ENCODE data around the gene SLC24A4. TPM values are rescaled to one million over a fixed set of nuclear protein-coding genes. Genes with fewer than 3 reads are reported as not detected.

Gene SLC24A4
- total and polyA plus RNA-seq, 2 experiments from 2014 or later: 0.46 to 0.50 TPM

GRCh38 chr14:92404018-92404417 is 81.1 kb downstream of the SLC24A4 start:
- H3K27ac ChIP-seq: peak overlapping the region; percentile 46
- WGBS (ENCODE audit: low lambda C conversion rate, missing lambda C conversion rate): 79% methylated on average over 4 of the region's 4 CpGs
- no peak for DNase-seq (ENCODE audit: low spot score)
- H3K36me3 ChIP-seq (replicated peaks; ENCODE audit: insufficient read depth, low read depth): no peaks in the 10 kb centered on the region
- no peak overlapping the region for H3K4me2 ChIP-seq
- peaks cover 3% of the 10 kb centered on the region for H3K27me3 ChIP-seq
- no peak overlapping the region for H2AFZ ChIP-seq
- H3K9me3 ChIP-seq (ENCODE audit: low read depth): no peaks in the 10 kb centered on the region
- H3K9me2 ChIP-seq (replicated peaks; ENCODE audit: insufficient read depth): no peaks in the 10 kb centered on the region
- no peaks in the 10 kb centered on the region for H4K20me1 ChIP-seq (ENCODE audit: insufficient read depth, poor library complexity, severe bottlenecking)
- no peaks in the 10 kb centered on the region for H3K4me1 ChIP-seq (ENCODE audit: insufficient read depth)
- TF ChIP-seq CTCF (IDR thresholded peaks at IDR 0.05; ENCODE audit: poor library complexity) (no peak), EZH2phosphoT487 (IDR thresholded peaks at IDR 0.05; ENCODE audit: low read depth, severe bottlenecking, unreplicated experiment) (no peak), EZH2 (IDR thresholded peaks at IDR 0.05; ENCODE audit: borderline replicate concordance) (no peak)
- no peak overlapping the region for H3K4me3 ChIP-seq
- no peaks in the 10 kb centered on the region for H3K79me2 ChIP-seq

- TF ChIP-seq EZH2 (IDR thresholded peaks at IDR 0.05; ENCODE audit: borderline replicate concordance) (no peak), EZH2phosphoT487 (IDR thresholded peaks at IDR 0.05; ENCODE audit: low read depth, severe bottlenecking, unreplicated experiment) (no peak), CTCF (IDR thresholded peaks at IDR 0.05; ENCODE audit: poor library complexity) (no peak)
- Histone ChIP-seq H3K36me3 (replicated peaks; ENCODE audit: insufficient read depth, low read depth) (no peaks in the 10 kb centered on the region), H2AFZ (no peak overlapping the region), H3K4me1 (ENCODE audit: insufficient read depth) (no peaks in the 10 kb centered on the region), H3K27me3 (peaks cover 2% of the 10 kb centered on the region), H3K9me3 (ENCODE audit: low read depth) (no peaks in the 10 kb centered on the region), H3K79me2 (no peaks in the 10 kb centered on the region), H4K20me1 (ENCODE audit: insufficient read depth, poor library complexity, severe bottlenecking) (no peaks in the 10 kb centered on the region), H3K9me2 (replicated peaks; ENCODE audit: insufficient read depth) (no peaks in the 10 kb centered on the region), H3K4me3 (no peak overlapping the region), H3K27ac (peak overlapping the region; percentile 46), H3K4me2 (no peak overlapping the region)
- 67% methylated on average over 1 of the region's 1 CpG for WGBS (ENCODE audit: low lambda C conversion rate, missing lambda C conversion rate)
- DNase-seq (ENCODE audit: low spot score): no peak
Measured at GRCh38 chr14:92404421-92404820, 81.5 kb downstream of the SLC24A4 start.

GRCh38 chr14:92404938-92405337 is 82.0 kb downstream of the SLC24A4 start:
- Histone ChIP-seq H3K27ac (no peak overlapping the region), H3K4me3 (no peak overlapping the region), H2AFZ (no peak overlapping the region), H3K4me2 (no peak overlapping the region), H3K36me3 (replicated peaks; ENCODE audit: insufficient read depth, low read depth) (no peaks in the 10 kb centered on the region), H3K79me2 (no peaks in the 10 kb centered on the region), H3K4me1 (ENCODE audit: insufficient read depth) (no peaks in the 10 kb centered on the region), H4K20me1 (ENCODE audit: insufficient read depth, poor library complexity, severe bottlenecking) (no peaks in the 10 kb centered on the region), H3K27me3 (no peaks in the 10 kb centered on the region), H3K9me3 (ENCODE audit: low read depth) (no peaks in the 10 kb centered on the region), H3K9me2 (replicated peaks; ENCODE audit: insufficient read depth) (no peaks in the 10 kb centered on the region)
- no peak for DNase-seq (ENCODE audit: low spot score)
- WGBS (ENCODE audit: low lambda C conversion rate, missing lambda C conversion rate): 95% methylated on average over 2 of the region's 2 CpGs
- no peak for TF ChIP-seq EZH2 (IDR thresholded peaks at IDR 0.05; ENCODE audit: borderline replicate concordance)
- no peak for TF ChIP-seq CTCF (IDR thresholded peaks at IDR 0.05; ENCODE audit: poor library complexity)
- no peak for TF ChIP-seq EZH2phosphoT487 (IDR thresholded peaks at IDR 0.05; ENCODE audit: low read depth, severe bottlenecking, unreplicated experiment)

GRCh38 chr14:92407410-92407809 is 84.4 kb downstream of the SLC24A4 start:
- DNase-seq (ENCODE audit: low spot score): no peak
- H3K4me2 ChIP-seq: no peak overlapping the region
- H3K27ac ChIP-seq: peak overlapping the region; percentile 61
- H3K36me3 ChIP-seq (replicated peaks; ENCODE audit: insufficient read depth, low read depth): no peaks in the 10 kb centered on the region
- no peak overlapping the region for H2AFZ ChIP-seq
- no peaks in the 10 kb centered on the region for H3K4me1 ChIP-seq (ENCODE audit: insufficient read depth)
- H3K27me3 ChIP-seq: no peaks in the 10 kb centered on the region
- no peaks in the 10 kb centered on the region for H3K9me2 ChIP-seq (replicated peaks; ENCODE audit: insufficient read depth)
- no peaks in the 10 kb centered on the region for H3K79me2 ChIP-seq
- 67% methylated on average over 1 of the region's 1 CpG for WGBS (ENCODE audit: low lambda C conversion rate, missing lambda C conversion rate)
- no peaks in the 10 kb centered on the region for H4K20me1 ChIP-seq (ENCODE audit: insufficient read depth, poor library complexity, severe bottlenecking)
- no peaks in the 10 kb centered on the region for H3K9me3 ChIP-seq (ENCODE audit: low read depth)
- H3K4me3 ChIP-seq: no peak overlapping the region
- TF ChIP-seq CTCF (IDR thresholded peaks at IDR 0.05; ENCODE audit: poor library complexity): no peak
- TF ChIP-seq EZH2phosphoT487 (IDR thresholded peaks at IDR 0.05; ENCODE audit: low read depth, severe bottlenecking, unreplicated experiment): no peak
- TF ChIP-seq EZH2 (IDR thresholded peaks at IDR 0.05; ENCODE audit: borderline replicate concordance): no peak

Data from hepatocyte (in vitro differentiated cells).